Stomach (tissue), 4 donors: ENCODE data around the gene SMG9.

Source experiments
- EP300 ChIP-seq: sonication (generic); formaldehyde crosslinking; IDR thresholded peaks from one replicate; pipeline ENCODE4 v1.6.1; 2017; ENCODE audit warnings: antibody characterized with exemption
- POLR2A ChIP-seq, 4 donors: fragments of 450-650 bp; IDR thresholded peaks; one replicate each; pipeline ENCODE4 v1.6.1; 2016; ENCODE audit warnings: antibody characterized with exemption in 4 of 4, control low read depth in 2 of 4, mild to moderate bottlenecking in 1 of 4, moderate library complexity in 1 of 4
- POLR2AphosphoS5 ChIP-seq, 3 donors: sonication (generic); formaldehyde crosslinking; IDR thresholded peaks; one replicate each; pipeline ENCODE4 v1.6.1; 2016; ENCODE audit warnings: antibody characterized with exemption in 3 of 3
- TF ChIP-seq, protein P1 (sequence below), 7 experiments: fragments of 450-650 bp in 4 of 7; fragments of 200-600 bp in 3 of 7; sonication (generic) in 3 of 7; IDR thresholded peaks; one replicate each; pipeline ENCODE4 v1.5.1; 2016 to 2019; ENCODE audit warnings: antibody characterized with exemption in 7 of 7, control low read depth in 2 of 7, mild to moderate bottlenecking in 1 of 7

DNA sequence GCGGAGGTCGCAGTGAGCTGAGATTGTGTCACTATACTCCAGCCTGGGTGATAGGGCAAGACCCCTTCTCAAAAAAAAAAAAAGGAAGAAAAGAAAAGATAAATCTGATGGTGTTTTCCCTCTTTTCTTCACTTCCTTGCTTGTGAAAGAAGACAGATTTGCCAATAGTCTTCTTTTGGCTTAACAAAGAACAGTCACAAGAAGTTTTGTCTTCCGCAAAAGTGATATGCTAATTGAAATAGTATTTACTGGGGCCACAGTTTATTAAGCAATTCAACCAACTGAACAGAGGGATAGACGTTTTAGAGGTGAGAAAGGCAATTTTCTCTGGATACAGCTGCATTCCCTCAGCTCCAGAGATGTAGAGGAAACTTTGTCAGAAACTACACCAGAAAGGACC is 61.9 kb downstream of the SMG9 start:
- TF ChIP-seq, protein P1, sequence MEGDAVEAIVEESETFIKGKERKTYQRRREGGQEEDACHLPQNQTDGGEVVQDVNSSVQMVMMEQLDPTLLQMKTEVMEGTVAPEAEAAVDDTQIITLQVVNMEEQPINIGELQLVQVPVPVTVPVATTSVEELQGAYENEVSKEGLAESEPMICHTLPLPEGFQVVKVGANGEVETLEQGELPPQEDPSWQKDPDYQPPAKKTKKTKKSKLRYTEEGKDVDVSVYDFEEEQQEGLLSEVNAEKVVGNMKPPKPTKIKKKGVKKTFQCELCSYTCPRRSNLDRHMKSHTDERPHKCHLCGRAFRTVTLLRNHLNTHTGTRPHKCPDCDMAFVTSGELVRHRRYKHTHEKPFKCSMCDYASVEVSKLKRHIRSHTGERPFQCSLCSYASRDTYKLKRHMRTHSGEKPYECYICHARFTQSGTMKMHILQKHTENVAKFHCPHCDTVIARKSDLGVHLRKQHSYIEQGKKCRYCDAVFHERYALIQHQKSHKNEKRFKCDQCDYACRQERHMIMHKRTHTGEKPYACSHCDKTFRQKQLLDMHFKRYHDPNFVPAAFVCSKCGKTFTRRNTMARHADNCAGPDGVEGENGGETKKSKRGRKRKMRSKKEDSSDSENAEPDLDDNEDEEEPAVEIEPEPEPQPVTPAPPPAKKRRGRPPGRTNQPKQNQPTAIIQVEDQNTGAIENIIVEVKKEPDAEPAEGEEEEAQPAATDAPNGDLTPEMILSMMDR (IDR thresholded peaks at IDR 0.05): no peak
- TF ChIP-seq POLR2A (IDR thresholded peaks at IDR 0.05): no peak
- TF ChIP-seq EP300: no peak
- TF ChIP-seq POLR2AphosphoS5 (IDR thresholded peaks at IDR 0.05): no peak
